HuH-7 (cell line): ENCODE measurements around the gene C9.
"Not testable (repeated sequence)": the region's sequence is repeated elsewhere in the genome, so short reads cannot be mapped to it uniquely, and the experiment has no call there.

Experiments
- DNase-seq: peaks from one replicate; pipeline ENCODE4 v3.0.0; 2011; ENCODE audit warnings: low spot score

Gene C9

DNA sequence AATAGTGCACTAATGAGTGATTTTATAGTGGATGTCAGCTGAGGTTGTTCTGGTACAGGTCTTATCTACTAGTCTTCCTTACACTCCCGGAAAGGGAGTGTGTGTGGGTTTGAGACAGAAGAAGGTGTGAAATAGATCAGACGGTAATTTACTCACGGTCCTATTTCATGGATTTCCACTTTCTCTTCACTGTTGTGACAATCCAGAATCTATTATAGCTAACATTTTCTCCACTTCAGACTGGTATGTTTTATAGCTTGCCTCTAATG lies 7.0 kb upstream of the C9 start:
- no peak for DNase-seq

GRCh38 chr5:39370555-39371366 lies 6.5 kb upstream of the C9 start:
- DNase-seq, result no peak

- no peak for DNase-seq
These were observed 5.0 kb upstream of the C9 start for GRCh38 chr5:39369123-39369815.

- DNase-seq, result no peak
These were observed 3.8 kb upstream of the C9 start for GRCh38 chr5:39368116-39368515.

GRCh38 chr5:39367711-39368110 lies 3.4 kb upstream of the C9 start:
- DNase-seq, result no peak

DNA sequence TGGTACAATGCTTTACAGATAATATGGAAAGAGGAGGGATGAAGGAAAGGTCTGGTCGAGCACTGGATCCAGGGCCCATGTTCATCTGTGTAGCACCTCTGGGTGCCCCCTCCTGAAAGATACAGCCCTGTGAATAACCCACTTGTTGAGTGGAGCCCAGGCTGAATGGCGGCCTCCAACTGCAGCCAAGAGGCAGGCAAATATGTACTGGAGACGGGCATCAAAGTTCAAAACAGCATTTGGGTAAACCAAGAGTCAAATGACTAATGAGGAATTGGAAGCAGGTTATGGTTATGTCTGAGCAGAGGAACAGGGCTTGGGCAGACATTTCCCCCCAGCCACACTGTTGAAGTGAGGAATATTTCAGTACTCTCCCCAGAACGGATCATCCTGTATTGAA lies 1.1 kb downstream of the C9 start:
- DNase-seq, result no peak

DNA sequence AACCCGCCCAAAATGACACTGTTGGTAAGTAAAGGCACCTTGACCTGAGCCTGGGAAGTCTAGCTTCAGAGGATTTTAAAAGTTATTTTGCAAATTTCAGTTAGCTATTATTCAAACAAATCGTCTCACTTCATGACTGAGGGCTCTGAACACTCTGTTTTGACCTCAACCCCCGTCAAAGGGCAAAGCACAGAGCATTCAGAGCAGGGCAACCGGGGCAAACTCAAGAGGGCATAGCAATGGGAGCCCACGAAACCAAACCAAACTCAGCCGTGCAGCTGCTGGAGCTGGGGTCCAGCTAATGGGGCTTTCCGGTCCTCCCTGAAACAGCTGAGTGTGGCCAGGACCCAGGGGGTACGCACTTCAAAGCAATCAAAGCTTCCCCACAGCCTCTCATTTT lies 1.6 kb downstream of the C9 start:
- no peak for DNase-seq

GRCh38 chr5:39361306-39361705 lies 3.0 kb downstream of the C9 start:
- no peak for DNase-seq

- no peak for DNase-seq
These were observed 3.7 kb downstream of the C9 start for GRCh38 chr5:39360471-39361111.

- no peak for DNase-seq
These were observed 8.0 kb downstream of the C9 start for GRCh38 chr5:39356263-39356662.

- DNase-seq, result no peak
These were observed 9.0 kb downstream of the C9 start for GRCh38 chr5:39355324-39355723.

GRCh38 chr5:39353717-39354399 lies 10.4 kb downstream of the C9 start:
- DNase-seq, result no peak

DNA sequence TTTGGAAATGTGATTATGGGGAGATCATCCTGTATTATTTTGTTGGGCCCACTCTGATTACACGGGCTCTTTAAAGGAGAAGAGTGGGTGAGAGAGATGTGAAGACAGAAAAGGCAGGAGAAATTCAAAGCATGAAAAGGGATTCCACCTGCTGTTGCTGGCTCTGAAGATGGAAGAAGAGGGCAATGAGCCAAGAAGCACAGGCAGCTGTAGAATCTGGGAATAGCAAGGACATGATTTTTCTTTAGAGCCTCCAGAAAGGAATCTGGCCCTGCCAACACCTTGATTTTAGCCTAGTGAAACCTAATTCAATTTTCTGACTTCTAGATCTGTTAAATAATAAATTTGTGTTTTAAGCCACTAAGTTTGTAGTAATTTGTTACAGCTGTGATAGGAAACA lies 11.3 kb downstream of the C9 start:
- no peak for DNase-seq

- DNase-seq, result no peak
These were observed 12.1 kb downstream of the C9 start for GRCh38 chr5:39352170-39352569.

DNA sequence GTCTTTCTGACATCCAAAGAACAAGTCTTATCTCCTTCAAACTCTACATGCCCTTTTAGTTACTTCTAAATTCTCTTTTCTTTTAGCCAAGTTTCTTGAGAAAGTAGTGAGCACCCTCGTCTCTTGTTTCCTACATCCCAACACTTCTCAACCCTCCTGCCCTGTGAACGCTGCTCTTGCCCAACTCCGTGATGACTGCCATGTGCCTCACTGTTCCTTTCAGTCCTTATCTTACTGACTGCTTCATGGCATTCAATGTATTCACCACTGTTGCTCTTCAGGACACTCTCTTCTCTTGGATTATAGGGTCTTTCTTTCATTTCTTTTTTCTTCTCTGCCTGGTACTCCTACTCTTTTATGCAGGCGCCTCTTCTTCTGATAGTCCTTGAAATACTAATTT lies 14.8 kb downstream of the C9 start:
- no peak for DNase-seq

- no peak for DNase-seq
These were observed 21.8 kb downstream of the C9 start for GRCh38 chr5:39342460-39342859.

DNA sequence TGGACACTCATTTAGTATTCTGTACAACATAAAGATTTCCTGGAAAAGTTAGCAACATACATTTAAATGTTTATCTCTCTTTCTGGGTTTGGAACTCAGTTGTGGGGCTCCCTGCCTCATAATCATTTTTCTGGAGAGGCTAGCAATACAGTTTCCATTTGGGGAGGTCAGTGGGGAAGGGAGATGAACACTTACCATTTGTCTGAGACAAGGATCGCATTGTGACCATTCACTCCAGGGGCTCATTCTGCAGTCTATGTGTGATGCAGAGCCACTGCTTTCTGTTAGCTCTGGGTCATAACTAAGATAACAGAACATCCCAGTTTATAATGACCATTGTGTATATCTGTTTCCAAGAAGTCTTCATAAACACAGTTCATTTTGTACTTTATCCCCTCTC lies 22.4 kb downstream of the C9 start:
- DNase-seq, result no peak

DNA sequence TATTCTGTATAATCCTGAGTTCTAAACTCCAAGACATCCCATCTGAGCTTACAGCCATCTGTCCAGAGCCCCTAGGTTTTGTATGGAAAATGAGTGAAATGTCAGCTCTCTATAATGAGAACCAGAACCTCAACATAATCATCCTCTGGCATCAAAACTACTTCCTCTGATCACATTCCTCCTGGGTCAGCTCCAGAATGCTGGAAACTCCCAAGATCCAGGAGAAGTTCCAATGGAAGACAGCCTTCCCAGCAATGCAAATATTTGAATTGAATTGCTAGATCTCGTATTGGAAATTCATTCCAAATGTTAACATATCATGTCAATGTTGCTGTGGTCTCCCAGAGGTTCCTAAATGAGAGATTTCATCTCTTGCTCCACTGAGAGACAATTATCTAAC lies 23.8 kb downstream of the C9 start:
- DNase-seq, result no peak

- no peak for DNase-seq
These were observed 26.9 kb downstream of the C9 start for GRCh38 chr5:39337252-39337915.

- not testable (repeated sequence) for DNase-seq
These were observed 30.0 kb downstream of the C9 start for GRCh38 chr5:39334296-39334695.

DNA sequence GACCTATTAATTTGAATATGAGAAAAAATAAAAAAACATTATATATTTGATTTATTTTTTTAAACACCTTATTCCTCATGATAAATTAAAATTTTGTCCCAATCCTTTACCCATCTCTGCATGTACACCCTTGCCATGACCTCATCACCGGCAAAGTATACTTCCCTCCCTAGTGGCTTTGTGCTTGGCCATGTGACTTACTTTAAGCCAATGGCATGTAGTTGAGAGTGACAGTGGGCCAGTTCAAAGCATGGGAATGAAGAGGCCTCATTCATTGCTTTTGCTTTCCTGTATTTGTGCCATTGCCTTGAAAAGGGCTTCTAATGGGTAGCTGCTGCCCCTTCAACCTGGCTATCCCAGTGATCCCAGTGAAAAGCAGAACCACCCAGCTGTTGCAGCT lies 31.2 kb downstream of the C9 start:
- DNase-seq, result no peak

DNA sequence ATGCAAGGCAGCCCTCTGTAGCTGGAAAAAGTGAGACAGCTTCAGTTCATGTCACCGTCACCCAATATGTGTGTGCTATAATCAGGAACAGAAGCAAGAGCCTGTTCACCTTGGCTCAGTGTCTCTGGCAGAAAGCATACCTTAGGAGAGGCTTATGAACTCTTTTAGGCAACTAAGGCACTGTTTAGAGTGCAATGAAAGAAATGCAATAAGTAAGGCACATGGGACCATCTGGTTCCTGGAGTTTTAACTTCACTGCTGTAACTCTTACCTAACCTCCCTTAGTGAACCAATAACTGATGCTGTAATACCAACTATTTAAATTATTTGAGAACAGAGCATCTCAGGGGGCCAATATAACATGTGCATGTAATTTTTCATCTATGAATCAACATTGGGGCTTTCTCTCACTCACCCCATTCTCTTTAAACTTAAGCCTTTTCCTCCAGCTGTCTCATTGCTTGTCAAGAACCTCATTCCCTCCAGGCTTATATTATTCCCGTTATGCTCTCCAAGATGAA lies 32.4 kb downstream of the C9 start:
- no peak for DNase-seq
